Hepatocyte (in vitro differentiated cells): ENCODE data around the gene KNTC1.

Source experiments
- EZH2 ChIP-seq: fragments of 200-600 bp; sonication (generic); IDR thresholded peaks from 2 replicates; pipeline ENCODE4 v1.6.1; 2016; ENCODE audit warnings: antibody characterized with exemption, mild to moderate bottlenecking, borderline replicate concordance
- EZH2phosphoT487 ChIP-seq: fragments of 200-600 bp; sonication (generic); IDR thresholded peaks from one replicate; pipeline ENCODE4 v1.6.1; 2018; ENCODE audit warnings: antibody characterized with exemption, mild to moderate bottlenecking, low read depth, moderate library complexity; ENCODE audit not compliant: unreplicated experiment, severe bottlenecking

DNA sequence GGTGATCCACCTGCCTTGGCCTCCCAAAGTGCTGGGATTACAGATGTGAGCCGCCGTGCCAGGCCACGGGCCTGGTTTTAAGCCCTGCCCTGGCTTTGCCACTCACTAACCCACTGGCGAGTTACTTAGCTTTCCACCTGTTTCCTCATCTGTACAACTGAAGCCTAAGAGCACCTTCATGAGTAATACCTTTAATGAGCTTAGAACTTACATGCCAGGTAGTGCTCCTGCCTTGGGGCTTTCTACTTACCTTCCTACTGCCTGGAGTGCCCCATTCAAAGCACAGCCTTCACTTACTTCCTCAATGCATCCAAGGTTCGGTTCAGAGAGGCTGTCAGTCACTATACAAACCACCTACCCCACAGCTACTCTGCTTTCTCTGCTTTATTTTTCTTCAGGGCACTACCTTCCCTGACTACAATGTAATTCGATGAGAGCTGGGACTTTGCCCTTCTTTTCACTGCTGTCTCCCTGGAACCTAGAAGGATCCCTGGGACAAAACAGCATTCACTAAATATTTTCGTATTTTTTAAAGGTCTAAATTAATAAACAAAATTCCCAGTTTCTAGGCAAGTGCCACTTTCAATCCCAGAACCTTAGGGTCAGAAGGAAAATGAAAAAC lies 40.1 kb upstream of the KNTC1 start:
- TF ChIP-seq EZH2: no peak
- no peak for TF ChIP-seq EZH2phosphoT487
